HG02943 (cell line): ENCODE data around the gene RHBDD1.

ENCODE experiments used
- ATAC-seq: cut with Tn5 transposase; IDR thresholded peaks from one replicate; pipeline ENCODE4 v1.9.1; 2021; ENCODE audit warnings: mild to moderate bottlenecking, low read depth, moderate library complexity; ENCODE audit not compliant: unreplicated experiment

RHBDD1 gene

DNA sequence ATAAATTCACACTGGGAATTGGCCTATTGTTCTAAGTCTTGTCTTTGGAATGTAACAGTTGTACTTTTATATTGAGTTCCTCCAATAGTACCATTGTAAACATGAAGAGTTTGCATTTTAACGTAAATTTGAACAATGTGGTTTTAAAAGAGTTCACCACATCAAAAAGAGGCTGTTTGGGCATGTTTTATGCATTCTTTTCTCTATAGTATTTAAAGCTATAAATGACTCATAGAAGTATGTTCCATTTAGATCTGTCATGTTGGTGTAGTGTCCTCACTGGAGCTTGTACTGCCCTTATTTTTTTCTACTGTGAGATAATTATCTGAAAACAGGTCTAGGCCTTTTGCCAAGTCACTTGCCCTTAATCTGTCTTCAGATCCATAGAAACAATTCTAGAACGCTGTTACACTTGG is 141.9 kb downstream of the RHBDD1 start:
- ATAC-seq: no peak

DNA sequence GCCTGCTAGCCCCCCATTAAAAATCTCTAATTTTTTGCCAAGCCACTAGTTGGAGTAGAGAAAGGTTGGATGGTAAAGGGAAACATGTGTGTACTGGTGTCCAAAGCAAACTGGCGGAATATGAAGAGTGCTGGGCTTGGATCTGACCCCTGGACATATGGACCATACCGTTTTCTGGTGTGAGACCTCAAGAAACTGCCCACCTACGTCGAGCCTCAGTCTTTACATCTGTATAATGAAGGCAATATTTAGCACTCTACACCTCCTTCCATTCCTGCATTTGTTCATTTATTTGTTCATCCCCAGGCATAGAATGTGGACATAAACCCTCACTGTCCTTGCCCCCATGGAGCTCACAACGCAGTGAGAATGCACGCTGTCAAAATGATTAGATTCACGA is 142.4 kb downstream of the RHBDD1 start:
- ATAC-seq: no peak

DNA sequence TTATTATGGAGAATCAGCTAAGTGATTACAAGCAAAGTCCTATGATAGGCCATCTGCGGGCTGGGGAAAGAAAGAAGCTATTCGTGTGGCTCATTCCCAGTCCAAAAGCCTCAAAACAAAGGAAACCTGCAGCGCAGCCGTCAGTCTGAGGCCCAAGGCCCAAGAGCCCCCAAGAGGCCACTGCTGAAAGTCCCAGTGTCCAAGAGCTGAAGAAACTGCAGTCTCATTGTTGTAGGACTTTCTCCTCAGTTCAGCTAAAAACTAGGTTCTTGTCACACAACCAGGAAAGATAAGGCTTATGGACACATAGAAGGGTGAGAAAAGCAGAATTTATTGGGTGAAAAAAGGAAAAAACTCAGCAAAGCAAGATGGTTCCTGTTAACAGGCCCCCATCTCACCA is 143.2 kb downstream of the RHBDD1 start:
- no peak for ATAC-seq

DNA sequence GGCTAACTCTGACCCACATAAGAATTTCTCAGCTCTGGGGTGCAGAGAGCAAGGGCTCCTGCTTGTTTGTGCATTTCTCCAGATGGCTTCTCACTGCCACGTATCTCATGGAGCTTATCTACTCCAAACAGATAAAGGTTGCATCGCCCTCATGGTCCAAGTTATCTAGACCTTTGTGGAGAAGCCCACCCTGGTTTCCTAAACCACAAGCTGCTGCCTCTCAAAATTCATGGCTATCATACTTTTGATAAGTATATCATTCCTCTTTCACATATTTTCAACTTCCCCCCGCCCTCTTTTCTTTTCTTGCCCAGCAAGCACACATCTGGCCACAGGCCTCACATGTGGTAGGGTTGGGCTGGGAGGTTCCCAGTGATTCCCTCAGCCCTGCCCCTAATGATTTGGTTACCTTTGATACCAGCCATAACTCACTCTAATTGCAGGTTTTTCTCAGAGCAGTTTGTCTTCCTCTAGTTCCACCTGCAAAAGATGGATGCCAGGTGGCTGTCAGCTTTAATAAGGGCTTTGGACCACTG is 146.0 kb downstream of the RHBDD1 start:
- ATAC-seq: no peak

DNA sequence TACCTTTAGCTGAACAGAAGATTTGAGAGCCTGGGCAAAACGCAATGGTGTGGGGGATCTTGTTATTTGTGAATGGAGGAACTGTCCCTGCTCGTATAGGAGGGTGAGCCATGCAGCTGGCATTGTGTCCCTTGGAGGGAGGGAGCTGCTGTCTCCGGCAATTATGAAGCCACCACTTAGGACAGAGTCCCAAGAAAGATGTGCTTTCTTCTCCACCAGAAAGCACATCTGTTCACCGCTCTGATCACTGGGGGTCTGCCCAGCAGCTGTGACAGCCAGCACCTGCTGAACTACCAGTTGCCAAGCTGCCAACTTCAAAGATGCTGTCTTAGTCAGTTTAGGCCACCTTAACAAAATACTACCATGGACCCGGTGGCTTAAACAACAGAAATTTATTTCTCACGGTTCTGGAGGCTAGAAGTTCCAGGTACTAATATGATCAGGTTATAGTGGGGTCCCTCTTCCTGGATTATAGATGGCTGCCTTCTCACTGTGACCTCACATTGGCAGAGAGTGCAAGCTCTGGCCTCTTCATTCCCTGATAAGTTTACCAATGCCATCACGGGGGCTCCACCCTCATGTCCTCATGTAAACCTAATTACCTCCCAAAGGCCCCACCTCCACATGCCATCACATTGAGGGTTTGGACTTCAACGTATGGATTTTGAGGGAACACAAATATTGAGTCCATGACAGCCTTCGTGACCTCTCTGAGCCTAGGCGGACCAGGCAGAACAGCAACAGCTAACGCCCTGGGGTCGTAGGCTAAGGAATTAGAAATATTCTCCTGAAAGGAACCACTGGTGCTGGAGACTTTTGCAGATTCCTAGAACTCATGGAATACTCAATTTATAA is 148.3 kb downstream of the RHBDD1 start:
- no peak for ATAC-seq

DNA sequence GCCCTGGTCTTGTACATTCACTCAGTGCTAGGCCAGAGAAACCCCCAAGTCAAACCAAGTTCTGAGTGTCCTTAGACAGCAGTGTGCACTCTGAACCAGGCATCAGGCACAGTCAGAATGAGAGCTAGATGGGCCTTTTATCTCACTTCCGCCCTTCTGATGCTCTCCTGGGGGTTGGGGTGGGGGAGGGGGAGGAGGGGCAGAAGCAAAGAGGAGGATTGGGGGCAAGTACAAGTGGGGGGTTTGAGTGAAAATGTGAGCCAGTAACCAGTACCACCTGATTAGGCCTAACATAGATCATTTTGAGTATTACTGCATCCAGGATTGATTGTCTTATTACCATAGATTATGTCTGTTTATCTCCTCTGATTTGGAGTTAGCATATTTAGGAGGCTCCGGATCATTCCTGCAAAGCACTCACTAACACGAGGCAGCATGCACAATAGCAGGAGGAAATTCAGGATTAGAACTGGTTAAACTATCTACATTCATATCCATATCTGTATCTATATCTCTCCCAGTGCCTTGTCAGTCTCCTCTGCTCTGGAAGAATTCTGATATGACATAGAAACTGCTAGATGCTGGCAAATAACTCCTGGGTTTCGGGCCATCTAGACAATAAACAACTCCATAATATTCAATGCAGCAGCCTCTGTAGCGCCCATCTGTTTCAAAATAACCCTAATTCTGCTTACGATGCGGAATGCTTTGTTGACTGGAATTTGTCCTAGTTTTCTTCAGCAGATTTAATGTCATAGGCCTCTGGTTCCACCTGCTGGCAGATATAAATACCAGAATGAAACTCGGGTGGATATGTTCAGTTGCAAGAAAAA is 149.1 kb downstream of the RHBDD1 start:
- ATAC-seq: peak; percentile 94

DNA sequence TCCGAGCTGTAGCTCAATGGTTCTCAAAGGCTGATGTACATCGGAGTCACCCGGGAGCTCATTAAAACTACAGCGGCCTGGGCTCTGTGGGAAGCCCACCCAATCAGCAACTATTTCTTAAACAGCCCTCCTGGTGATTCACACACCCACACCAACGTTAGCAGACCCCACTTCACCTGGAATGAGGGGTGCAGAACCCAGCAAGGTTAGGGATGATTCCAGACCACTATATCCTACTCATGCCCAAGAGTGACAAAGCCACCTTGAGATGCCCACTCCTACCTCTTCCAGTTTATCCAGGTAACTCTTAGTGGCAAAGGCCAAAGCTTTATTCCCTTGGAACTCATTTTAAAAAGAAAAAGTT is 149.7 kb downstream of the RHBDD1 start:
- ATAC-seq: no peak

DNA sequence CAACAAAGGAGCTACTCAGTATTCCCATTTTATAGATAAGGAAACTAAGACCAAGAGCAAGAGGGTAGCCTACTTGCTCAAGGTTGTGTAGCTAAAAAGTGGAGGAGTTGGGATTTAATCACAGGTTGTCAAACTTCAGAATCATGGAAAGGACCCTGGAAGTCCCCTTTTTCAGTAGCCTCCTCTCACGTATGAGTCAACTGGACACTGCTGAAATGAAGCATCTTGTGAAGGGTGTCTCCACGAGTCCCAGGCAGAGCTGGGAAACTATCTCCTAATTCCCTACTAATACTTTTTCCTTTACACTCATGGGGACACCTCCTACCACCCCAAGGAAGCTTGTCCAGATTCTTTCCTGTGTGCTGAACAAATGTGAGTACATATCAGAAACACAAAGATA is 155.8 kb downstream of the RHBDD1 start:
- ATAC-seq: no peak

DNA sequence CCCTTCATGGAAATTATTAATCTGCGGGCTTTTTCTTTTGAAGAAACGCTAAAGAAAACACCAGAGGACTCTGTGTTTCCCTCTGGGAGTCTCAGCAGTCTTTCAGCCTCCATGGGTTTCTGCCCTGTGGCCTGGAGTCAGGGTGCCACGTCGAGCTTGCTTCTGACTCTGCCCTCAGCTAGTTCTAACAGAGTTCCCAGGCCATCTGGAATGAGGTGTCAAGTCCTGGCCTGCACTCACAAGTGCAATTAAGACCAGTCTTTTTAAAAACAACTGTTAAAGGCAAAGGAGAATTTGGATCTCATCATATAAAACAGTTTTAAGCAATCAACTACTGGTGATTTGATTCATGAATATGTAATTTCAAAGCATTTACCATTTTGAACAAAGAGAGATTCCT is 157.3 kb downstream of the RHBDD1 start:
- no peak for ATAC-seq

DNA sequence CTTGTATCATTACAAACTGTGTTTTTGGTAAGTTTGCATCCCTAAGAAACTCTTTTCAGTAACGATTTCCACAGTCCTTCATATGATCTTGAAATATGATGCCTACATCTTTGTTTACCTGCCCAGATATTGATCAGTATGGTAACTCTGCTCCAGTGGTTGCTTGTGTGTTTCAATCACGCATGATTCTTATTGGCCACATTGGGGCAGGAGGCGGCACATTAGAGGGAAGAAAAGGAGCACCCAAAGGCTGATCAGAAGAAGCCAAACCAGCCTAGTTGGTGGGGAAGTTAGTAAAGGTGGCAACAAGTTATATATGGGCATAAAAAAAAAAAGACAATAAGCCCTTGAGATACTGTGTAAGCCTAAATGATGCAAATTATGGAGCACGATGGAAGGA is 158.9 kb downstream of the RHBDD1 start:
- no peak for ATAC-seq

DNA sequence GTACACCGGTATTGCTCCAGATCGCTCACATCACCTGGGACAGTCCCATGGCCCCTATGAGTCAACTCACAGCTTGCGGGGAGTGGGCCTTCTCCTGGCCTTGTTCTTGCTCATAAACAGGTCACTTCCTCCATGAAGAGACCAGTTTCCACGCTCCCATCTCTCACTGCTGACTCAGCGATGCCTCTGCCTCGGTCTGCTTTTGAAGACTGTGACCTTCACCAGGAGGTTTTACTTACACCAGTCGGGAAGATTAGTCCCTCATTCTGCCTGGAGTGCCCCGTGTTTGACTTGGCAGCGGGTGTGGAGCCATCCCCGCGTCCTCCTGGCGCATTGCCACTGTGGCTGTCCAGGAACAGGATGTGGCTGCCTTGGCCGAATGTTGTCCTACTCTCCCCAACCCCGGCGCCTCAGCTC is 159.8 kb downstream of the RHBDD1 start:
- ATAC-seq: no peak

DNA sequence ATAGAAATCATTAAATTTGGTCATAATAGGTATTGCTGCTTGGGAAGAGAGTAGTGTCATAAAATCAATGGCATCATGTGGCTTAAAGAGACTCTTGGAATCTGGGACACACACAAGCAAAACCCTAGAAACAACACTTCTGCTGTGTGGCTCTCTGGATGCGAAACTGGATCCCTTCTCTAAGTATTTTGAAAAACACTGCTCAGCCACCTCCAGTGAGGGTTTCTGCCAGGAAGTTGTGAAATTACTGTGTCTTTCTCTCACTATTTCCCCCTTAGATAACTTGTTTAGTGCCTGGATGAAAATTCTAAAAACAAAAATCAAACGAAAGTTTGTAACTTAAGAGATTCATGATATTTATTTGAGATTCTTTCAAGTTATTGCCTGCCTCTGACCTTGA is 163.8 kb downstream of the RHBDD1 start:
- ATAC-seq: no peak

DNA sequence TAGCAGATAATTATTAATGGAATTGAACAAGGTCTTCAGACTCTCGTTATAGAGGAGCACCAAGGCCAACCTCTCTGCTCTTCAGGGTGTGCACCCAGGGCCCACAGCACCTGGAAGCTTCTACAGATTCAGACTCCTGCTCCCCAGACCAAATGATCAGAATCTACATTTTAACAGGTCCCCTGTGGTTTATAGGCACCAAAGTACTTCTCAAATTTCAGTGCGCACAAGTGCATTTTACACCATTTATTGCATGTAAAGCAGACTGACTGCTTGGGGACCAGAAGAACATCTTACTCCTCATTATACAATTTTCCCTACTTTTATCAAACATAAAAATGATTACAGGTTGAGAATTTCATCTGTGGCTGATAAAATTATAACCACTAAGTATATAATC is 164.3 kb downstream of the RHBDD1 start:
- ATAC-seq: no peak

DNA sequence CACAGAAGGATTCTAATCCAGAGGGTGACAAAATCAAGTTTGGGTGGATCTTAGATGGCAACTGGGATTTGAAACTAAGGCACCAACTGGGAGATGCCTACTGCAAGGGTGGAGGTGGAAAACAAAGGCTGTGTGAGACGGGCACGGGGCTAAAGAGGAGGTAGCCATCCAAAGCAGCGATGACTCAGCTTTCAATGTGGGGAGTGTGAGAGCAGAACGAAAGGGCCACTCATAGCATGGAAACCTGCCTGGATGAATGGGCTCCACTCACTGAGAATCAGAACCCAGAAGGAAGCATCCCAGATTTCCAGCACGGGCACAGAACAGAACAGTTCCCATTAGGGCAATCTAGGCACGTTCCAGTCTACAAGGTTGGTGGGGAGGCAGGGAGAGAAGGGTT is 168.6 kb downstream of the RHBDD1 start:
- no peak for ATAC-seq

DNA sequence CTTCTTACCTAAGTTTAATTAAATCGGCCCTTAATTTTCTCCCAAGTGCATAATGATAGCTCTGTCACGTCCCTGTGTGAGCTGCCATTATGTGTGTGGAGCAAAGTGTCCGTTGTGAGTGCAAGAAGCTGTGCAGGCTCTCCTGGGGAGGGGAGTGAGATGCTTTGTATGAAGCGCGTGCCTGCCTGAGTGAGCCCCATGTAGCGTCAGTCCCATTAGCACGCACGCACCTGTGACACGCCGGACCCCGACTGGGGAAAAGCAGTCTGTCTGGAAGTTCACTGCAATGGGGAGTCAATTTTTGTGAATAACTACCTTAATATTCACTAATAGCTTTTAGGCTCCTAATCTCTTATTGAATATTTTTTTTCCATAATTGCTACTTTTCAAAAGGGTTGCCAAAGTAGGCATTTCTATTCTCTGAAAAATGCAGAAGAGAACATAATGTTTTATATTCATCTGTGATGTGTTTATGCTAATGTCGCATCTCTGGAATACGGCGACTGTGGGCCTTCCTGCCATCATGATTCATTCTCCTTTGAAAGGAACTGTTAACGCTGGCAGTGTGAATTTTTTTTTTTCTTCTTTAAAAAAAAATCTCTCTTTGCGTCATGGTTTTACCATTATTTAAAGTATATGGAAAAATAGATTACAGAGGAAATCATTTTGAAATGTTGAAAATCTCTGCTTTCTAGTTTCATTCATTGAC is 170.5 kb downstream of the RHBDD1 start:
- ATAC-seq: no peak

DNA sequence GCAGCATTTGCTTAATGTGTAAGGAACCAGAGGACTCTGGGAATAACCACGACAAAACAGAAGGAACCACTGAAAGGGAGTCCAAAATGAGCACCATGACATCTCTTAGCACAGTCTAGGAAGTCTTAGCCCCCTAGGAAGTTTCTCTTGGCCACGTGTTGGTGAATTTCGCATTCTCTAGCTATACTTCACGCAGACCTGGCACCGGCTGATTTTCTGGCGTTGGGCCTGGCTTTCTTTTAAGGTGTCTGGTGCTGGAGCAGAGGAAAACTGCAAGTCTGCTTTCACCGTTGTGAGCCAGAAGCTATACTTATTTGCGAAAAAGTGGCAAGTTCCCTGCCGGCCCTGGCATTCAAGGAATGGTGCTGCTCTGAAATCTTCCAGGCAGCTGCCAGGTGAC is 171.3 kb downstream of the RHBDD1 start:
- ATAC-seq: no peak

DNA sequence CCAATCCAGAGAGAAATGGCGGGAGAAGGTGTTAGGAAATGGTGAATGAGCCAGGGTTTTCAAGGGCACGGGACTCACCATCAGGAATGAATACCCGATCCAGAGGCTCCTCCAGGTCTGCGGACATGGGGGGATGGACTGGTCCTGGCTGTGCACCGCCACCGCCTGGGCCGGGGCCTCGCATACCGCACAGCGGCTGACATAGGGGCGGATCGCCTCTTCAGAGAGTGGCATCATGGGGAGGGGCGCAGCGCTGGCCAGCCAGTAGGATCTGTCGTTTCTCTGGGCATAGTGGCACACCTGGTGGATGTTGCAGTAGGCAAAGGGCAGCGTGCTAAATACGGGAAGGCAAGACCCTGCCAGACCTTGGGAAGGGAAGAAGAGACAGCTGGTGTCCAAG is 172.1 kb downstream of the RHBDD1 start:
- ATAC-seq: no peak

DNA sequence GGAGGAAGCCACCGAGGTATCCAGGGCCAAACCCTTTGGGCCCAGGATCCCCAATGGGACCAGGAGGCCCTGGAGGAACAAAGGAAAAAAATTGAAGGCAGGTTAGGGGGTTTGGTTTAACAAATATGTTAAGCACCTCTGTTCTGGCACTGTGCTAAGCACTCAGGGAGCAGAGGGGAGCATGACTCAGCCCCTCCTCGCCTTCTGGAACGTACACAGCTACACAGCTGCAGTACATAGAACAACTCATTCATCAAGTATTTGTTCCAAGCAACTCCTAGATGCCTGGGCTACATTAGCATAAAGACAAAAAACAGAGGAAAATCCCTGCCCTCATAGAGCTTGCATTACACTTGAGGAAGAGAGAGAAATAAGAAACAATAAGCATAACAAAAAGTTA is 174.6 kb downstream of the RHBDD1 start:
- ATAC-seq: no peak

DNA sequence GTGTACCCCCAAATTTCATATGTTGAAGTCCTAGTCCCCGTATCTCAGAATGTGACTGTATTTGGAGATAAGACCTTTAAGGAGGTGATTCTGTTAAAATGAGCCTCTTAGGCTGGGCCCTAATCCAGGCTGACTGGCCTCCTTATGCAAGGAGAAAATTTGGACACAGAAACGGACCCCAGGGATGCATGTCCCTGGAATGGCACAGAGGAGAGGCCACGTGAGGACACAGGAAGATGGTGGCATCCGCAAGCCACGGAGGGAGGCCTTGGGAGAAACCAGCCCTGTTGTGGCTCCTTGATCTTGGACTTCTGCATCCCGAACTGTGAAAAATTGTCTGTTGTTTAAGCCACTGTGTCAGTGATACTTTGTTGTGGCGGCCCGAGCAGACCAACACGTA is 177.5 kb downstream of the RHBDD1 start:
- ATAC-seq: no peak

DNA sequence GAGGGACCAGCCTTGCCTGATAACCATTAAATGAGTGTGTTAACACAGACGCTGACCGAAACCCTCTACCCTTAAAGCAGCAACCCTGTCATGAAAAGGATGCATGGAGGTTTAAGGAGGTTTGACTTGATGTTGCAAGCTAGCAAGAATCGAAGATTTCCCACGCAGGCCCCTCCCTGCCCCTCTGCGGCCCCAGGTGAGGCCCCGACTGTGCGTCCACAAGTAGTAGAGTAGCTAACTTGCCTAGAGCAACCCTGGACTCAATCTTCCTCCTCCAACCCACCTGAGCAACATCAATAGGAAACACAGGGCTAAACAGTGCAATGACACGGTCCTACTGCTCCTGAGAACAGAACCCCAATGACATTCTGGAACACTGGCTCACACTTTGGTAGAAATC is 178.0 kb downstream of the RHBDD1 start:
- ATAC-seq: no peak

DNA sequence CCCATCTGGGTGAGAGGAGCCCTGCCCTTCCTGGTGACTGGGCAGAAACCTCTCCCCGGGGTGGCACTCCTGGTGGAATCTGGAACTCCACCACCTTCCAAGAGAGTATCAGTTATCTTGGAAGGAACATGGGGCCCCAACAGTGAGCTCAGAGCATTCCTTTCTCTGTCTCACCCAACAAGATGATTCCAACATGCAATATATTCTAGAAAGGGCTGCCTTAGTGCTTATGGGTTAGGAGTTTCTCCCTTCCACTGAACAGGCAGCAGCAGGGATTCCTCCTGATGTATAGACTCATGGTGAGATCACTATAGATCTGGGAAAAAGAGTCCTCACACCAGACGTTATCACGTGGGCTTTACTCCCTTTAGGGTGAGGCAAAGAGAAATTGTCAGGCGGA is 181.0 kb downstream of the RHBDD1 start:
- no peak for ATAC-seq
